Caco-2 (cell line): ENCODE measurements around the gene GRIK4. TPM values are rescaled to one million over a fixed set of nuclear protein-coding genes. Genes with fewer than 3 reads are reported as not detected.

Source experiments
- BruUV-seq: library from RNA; stranded (reverse); fragments of 400-500 nt; replicated peaks from 2 replicates; lab custom pipeline; 2021; lab: Mats Ljungman, UMichigan
- CTCF ChIA-PET: fragments of 300-600 bp; sonication (Branson Sonifier 250); formaldehyde crosslinking; loops from one replicate; lab custom pipeline; 2022; ENCODE audit warnings: antibody characterized with exemption; lab: Charles Lee
- POLR2A ChIA-PET: fragments of 300-600 bp; sonication (Branson Sonifier 250); formaldehyde crosslinking; loops from one replicate; lab custom pipeline; 2022; ENCODE audit warnings: antibody characterized with exemption; lab: Charles Lee
- DNase-seq, 2 experiments: peaks; one replicate each; pipeline versions ENCODE4 v3.0.0 to v3.0.0-alpha.2; 2020 to 2022
- H3K27me3 ChIP-seq: replicated peaks from 2 replicates; pipeline ENCODE4 v1.6.0; 2011; ENCODE audit warnings: low read length; ENCODE audit not compliant: control insufficient read depth, insufficient read depth
- H3K36me3 ChIP-seq: 2 replicates; pipeline ENCODE4 v1.5.1; 2011; ENCODE audit warnings: low read length; ENCODE audit not compliant: control insufficient read depth, insufficient read depth
- H3K4me1 ChIP-seq: fragments of 250-450 bp; sonication (Bioruptor Pico); 2 replicates; pipeline ENCODE4 v1.5.1; 2020; ENCODE audit warnings: mild to moderate bottlenecking
- H3K4me3 ChIP-seq: 2 replicates; pipeline ENCODE4 v1.5.1; 2011; ENCODE audit warnings: low read depth, mild to moderate bottlenecking, control low read depth, low read length
- H3K9me3 ChIP-seq: fragments of 250-450 bp; sonication (Bioruptor Pico); 2 replicates; pipeline ENCODE4 v1.5.1; 2020; ENCODE audit warnings: mild to moderate bottlenecking, moderate library complexity
- H3K27ac Mint-ChIP-seq: one replicate; pipeline ENCODE4 v1.8.0; 2022; ENCODE audit warnings: mixed read lengths; ENCODE audit not compliant: unreplicated experiment
- H3K27me3 Mint-ChIP-seq: one replicate; pipeline ENCODE4 v1.8.0; 2022; ENCODE audit warnings: mixed read lengths; ENCODE audit not compliant: insufficient read depth, unreplicated experiment
- H3K36me3 Mint-ChIP-seq: one replicate; pipeline ENCODE4 v1.8.0; 2022; ENCODE audit warnings: mild to moderate bottlenecking, mixed read lengths; ENCODE audit not compliant: insufficient read depth, unreplicated experiment
- H3K4me1 Mint-ChIP-seq: one replicate; pipeline ENCODE4 v1.8.0; 2022; ENCODE audit warnings: low read depth, mixed read lengths; ENCODE audit not compliant: unreplicated experiment
- H3K4me3 Mint-ChIP-seq: one replicate; pipeline ENCODE4 v1.8.0; 2022; ENCODE audit warnings: mild to moderate bottlenecking, moderate library complexity, mixed read lengths; ENCODE audit not compliant: unreplicated experiment
- H3K9me3 Mint-ChIP-seq: one replicate; pipeline ENCODE4 v1.8.0; 2022; ENCODE audit warnings: mixed read lengths; ENCODE audit not compliant: unreplicated experiment
- CTCF ChIP-seq, 2 experiments: fragments of 200-600 bp in 1 of 2; IDR thresholded peaks; 1 replicate in 1 of 2; 2 replicates in 1 of 2; pipeline versions ENCODE4 v1.5.1 to v1.8.0; 2011 to 2022; ENCODE audit warnings: antibody characterized with exemption in 1 of 2, control low read depth in 1 of 2, inconsistent platforms in 1 of 2, low read depth in 1 of 2, low read length in 1 of 2, mild to moderate bottlenecking in 1 of 2, moderate library complexity in 1 of 2; ENCODE audit not compliant: insufficient read depth in 1 of 2, severe bottlenecking in 1 of 2, unreplicated experiment in 1 of 2
- intact Hi-C: fragments of 100-400 bp; cut with micrococcal nuclease; formaldehyde crosslinking; loops from one replicate; pipeline ENCODE4 v1.10.0; 2022; ENCODE audit not compliant: unreplicated experiment
- total RNA-seq: library from RNA; stranded (reverse); gene quantifications from 2 replicates; pipeline ENCODE4 v1.2.3, GENCODE V29; 2022

GRIK4 gene
- total RNA-seq, 1 experiment from 2014 or later, result 2.0 TPM

- BruUV-seq, result no TSS peak
- H3K9me3 ChIP-seq, result no peaks in the 10 kb centered on the region
- CTCF ChIA-PET, result interaction anchor here (1.1 kb wide), 1 partner anchor 9 kb away, joined by 3 read pairs; no protein-coding TSS in a partner anchor
Observed at GRCh38 chr11:120995184-120995583, 483.6 kb downstream of the GRIK4 start.

GRCh38 chr11:120996973-120997372, 485.4 kb downstream of the GRIK4 start:
- Histone ChIP-seq H3K9me3 (no peaks in the 10 kb centered on the region), H3K27me3 (no peaks in the 10 kb centered on the region; the same call in 1 of the 2 replicates), H3K4me1 (no peaks in the 10 kb centered on the region), H3K36me3 (no peaks in the 10 kb centered on the region), H3K4me3 (no peak overlapping the region)
- no peaks in the 10 kb centered on the region for H3K36me3 Mint-ChIP-seq
- ChIA-PET CTCF (no interaction called here), POLR2A (no interaction called here)
- no peak overlapping the region for H3K4me3 Mint-ChIP-seq
- H3K4me1 Mint-ChIP-seq, result no peaks in the 10 kb centered on the region
- no peak for DNase-seq
- no peaks in the 10 kb centered on the region for H3K9me3 Mint-ChIP-seq
- H3K27ac Mint-ChIP-seq, result no peak overlapping the region
- peaks cover 7% of the 10 kb centered on the region for H3K27me3 Mint-ChIP-seq
- TF ChIP-seq CTCF (IDR thresholded peaks at IDR 0.05; ENCODE audit: insufficient read depth in 1 of 2, low read depth in 1 of 2, low read length in 1 of 2, severe bottlenecking in 1 of 2, unreplicated experiment in 1 of 2), result no peak
- no TSS peak for BruUV-seq
- intact Hi-C loops, result no loop called here

More at GRCh38 chr11:120995184-120995583, 483.6 kb downstream of the GRIK4 start:
- TF ChIP-seq CTCF (IDR thresholded peaks at IDR 0.05; ENCODE audit: insufficient read depth in 1 of 2, low read depth in 1 of 2, low read length in 1 of 2, severe bottlenecking in 1 of 2, unreplicated experiment in 1 of 2), result no peak
- H3K36me3 Mint-ChIP-seq, result no peaks in the 10 kb centered on the region
- Histone ChIP-seq H3K27me3 (no peaks in the 10 kb centered on the region; the same call in 1 of the 2 replicates), H3K4me3 (no peak overlapping the region), H3K4me1 (no peaks in the 10 kb centered on the region), H3K36me3 (no peaks in the 10 kb centered on the region)
- no peaks in the 10 kb centered on the region for H3K4me1 Mint-ChIP-seq
- H3K27me3 Mint-ChIP-seq, result peaks cover 6% of the 10 kb centered on the region
- intact Hi-C loops, result no loop called here
- H3K4me3 Mint-ChIP-seq, result no peak overlapping the region
- H3K27ac Mint-ChIP-seq, result no peak overlapping the region
- POLR2A ChIA-PET, result no interaction called here
- DNase-seq, result no peak
- no peaks in the 10 kb centered on the region for H3K9me3 Mint-ChIP-seq

DNA sequence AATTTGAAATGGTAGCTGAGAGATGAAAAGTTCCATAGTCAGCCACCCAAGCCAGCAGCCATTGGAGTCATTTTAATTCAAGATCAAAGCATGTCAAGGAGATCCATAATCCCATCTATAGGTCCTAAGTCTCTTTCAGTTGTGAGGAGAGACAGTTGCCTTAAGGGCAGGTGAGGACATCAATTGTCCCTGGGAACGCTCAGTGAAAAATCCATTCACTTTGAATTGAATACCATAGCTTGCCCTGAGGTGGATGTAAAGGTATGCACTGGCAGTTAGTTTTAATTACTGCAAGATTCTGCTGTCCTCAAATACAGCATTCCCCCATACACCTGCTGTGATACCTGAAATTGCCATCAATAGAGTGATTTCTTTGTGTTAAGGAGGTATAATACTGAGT, 487.0 kb downstream of the GRIK4 start:
- no peak overlapping the region for H3K4me3 Mint-ChIP-seq
- H3K36me3 ChIP-seq, result no peaks in the 10 kb centered on the region
- no peaks in the 10 kb centered on the region for H3K9me3 Mint-ChIP-seq
- H3K27me3 Mint-ChIP-seq, result peaks cover 13% of the 10 kb centered on the region
- ChIA-PET CTCF (no interaction called here), POLR2A (no interaction called here)
- H3K4me1 ChIP-seq, result no peaks in the 10 kb centered on the region
- H3K36me3 Mint-ChIP-seq, result no peaks in the 10 kb centered on the region
- no TSS peak for BruUV-seq
- no peak for TF ChIP-seq CTCF (IDR thresholded peaks at IDR 0.05; ENCODE audit: insufficient read depth in 1 of 2, low read depth in 1 of 2, low read length in 1 of 2, severe bottlenecking in 1 of 2, unreplicated experiment in 1 of 2)
- no peak overlapping the region for H3K27ac Mint-ChIP-seq
- no peaks in the 10 kb centered on the region for H3K9me3 ChIP-seq
- H3K27me3 ChIP-seq, result no peaks in the 10 kb centered on the region
- no peak for DNase-seq
- H3K4me3 ChIP-seq, result no peak overlapping the region
- intact Hi-C loops, result no loop called here
- no peaks in the 10 kb centered on the region for H3K4me1 Mint-ChIP-seq
